ENCODE data around the gene COPE.

DNA sequence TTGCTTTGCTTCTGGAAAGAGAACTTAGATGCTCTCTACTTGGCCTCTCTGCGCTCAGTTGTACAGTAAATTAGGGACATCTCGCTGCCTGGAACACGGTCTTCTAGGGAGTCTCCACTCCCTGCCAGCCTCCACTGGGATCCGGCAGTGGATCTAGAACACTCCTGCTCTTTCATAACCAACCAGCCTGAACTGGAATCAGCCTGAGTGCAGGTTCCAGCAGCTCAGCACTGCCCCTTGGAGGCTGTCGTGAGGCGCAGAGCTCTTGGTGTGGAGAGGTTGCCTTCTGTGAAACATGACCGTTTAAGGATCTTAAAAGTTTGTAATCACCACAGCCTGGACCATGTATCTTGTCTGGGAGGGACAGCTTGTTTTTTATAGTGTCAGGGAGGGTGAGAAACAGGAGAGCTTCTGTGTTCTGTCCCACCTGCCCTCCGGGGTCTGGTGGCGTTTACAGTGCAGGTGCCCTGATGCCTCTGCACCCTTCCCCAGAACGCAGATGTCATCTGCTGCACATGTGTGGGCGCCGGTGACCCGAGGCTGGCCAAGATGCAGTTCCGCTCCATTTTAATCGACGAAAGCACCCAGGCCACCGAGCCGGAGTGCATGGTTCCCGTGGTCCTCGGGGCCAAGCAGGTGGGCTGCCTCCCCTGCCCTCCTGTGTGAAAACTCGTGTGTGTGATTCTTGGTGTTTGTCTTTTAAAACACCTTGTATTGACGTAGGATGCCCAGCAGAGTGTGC, 62.6 kb downstream of the COPE start:
- TF ChIP-seq, protein P1, sequence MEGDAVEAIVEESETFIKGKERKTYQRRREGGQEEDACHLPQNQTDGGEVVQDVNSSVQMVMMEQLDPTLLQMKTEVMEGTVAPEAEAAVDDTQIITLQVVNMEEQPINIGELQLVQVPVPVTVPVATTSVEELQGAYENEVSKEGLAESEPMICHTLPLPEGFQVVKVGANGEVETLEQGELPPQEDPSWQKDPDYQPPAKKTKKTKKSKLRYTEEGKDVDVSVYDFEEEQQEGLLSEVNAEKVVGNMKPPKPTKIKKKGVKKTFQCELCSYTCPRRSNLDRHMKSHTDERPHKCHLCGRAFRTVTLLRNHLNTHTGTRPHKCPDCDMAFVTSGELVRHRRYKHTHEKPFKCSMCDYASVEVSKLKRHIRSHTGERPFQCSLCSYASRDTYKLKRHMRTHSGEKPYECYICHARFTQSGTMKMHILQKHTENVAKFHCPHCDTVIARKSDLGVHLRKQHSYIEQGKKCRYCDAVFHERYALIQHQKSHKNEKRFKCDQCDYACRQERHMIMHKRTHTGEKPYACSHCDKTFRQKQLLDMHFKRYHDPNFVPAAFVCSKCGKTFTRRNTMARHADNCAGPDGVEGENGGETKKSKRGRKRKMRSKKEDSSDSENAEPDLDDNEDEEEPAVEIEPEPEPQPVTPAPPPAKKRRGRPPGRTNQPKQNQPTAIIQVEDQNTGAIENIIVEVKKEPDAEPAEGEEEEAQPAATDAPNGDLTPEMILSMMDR (IDR thresholded peaks at IDR 0.05), result no peak
- no peak for TF ChIP-seq POLR2A (IDR thresholded peaks at IDR 0.05)

All from lower leg skin (tissue), 3 donors.